HG03066 (cell line): ENCODE data around the gene NUP210.

ENCODE experiments used
- ATAC-seq: cut with Tn5 transposase; IDR thresholded peaks from one replicate; pipeline ENCODE4 v1.9.1; 2021; ENCODE audit warnings: low read depth; ENCODE audit not compliant: unreplicated experiment

The NUP210 gene

DNA sequence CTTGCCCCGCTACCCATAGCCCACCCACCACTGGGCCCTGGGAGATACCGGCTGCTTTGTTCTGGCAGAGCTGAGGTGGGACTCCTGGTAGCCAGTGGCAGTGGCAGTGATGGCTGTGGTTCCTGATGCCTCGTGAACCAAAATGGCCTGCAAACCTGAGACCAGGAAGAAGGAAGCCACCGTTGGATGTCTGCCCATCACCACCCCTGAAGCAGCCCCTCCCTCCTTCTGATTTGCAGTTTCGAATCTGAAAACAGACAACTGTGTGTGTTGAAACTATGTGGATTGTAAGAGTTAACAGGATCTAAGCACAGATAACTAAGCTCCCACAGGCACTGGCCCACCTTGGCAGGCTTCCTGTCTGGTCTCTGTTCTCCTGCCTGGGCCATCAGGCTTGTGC lies 66.6 kb downstream of the NUP210 start:
- no peak for ATAC-seq

DNA sequence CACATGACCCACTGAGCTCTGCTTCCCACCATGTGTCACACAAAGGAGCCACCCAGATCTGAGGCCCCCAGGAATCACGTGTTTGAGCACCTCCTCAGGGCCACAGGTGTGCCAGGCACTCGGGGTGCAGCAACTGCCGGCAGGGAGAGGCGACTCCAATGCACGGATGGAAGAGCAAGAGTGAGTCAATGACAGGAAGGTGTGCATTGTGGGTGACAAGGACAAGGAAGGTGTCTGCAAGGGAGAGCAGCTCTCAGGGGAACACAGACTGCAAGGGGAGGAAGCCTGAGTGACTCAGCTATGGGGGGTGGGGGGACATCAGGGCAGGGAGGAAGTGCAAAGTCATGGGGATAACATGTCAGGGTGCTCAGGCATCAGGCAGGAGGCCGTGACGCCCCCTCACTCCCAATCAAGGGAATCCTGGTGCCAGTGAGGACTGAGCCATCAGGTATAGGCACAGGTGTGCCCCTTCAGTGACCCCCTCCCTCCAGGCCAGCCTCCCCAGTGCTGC lies 67.4 kb downstream of the NUP210 start:
- no peak for ATAC-seq

DNA sequence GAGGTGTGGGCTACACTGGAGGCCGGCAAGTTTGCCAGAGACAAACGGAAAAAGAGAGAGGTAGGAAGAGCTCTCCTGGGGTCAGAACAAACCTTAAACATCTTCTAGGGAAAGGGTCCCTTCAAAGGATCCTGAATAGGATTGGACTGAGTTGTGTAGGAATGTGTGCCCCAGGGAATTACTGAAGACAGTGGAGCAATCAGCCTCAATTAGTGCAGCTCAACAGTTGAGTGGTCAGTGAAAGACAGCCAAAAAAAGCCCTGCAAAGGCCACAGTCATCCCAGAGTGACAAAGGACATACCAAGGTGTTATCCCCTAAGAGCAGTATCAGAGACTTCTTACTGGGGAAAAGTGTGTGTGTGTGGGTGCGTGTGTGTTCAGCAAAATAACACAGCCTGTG lies 70.3 kb downstream of the NUP210 start:
- ATAC-seq, result no peak

DNA sequence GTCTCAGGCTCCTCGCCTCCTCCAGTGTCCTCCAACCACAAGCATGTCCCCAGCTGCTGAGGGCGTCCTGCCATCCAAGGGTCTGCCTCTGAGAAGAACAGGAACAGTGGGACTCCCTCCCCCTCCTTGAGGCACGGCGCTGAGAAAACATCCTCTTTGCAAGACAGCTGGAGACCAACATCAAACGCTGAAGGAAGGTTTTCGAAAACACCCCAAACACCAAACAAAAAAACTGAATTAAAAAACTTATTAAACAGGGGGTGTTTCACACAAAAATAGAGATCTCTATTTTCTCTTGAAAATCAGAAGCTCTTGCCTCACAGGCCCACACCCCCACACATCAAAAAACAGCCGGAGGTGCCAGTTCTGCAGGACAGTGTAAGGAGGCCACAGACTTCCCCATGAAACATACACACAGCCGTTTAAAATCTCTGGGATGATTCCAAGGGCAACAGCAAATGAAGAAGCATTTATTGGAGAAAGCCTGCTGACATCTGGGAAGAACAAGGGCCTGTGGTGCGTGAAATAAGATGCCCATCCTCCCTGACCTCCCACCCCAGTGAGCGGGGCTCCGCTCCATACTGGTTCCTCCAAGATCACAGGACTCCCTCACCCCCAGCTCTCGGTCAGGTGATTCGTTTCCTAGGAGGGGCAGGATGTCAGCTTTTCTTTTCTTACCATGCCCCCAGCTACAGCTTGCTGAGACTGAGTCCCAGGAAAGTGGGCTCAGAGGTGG lies 71.3 kb downstream of the NUP210 start:
- no peak for ATAC-seq

DNA sequence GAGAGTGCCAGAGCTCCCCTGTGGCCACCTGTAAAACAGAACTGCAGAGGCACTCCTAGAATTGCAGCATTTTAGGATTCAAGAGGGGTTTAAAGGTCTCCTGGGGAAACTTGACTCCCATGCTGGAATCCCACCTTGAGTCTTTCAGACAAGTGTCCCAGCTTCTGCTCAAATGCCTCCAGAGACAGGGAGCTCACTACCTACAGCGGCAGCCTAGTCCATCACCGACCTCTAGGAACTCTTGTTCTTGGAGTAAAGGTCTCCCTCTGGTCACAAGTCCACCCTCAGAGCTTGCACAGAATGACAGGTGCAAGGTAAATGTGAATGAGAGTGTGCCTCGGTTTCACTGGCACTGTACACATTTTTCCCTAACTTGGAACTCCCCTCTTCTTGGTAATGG lies 72.0 kb downstream of the NUP210 start:
- no peak for ATAC-seq

DNA sequence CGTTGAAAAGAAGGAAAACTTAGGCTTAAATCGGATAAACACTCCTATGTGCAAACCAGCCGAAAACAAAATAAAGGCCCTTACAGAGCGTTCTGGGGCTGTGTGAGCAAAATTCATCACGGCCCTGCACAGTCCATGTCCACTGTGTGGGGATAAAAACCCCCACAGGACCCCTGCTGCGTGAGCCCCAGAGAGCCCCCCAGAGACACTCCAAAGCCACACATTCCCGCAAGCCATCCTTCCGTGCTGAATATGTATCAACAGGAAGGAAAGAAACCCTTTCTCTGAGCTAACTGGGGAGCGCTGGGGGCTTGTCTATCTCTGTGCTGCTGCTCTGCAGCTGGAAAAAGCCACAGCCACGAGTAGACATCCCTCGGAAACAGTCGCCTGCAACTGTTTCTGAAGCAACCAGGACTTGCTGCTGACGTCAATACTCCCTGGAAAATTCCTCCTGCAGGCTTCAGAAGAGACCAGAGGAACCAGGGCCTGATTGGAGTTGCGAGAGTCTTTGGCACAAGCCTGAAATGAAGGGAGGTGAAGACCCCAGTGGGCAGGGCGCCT lies 72.7 kb downstream of the NUP210 start:
- no peak for ATAC-seq

DNA sequence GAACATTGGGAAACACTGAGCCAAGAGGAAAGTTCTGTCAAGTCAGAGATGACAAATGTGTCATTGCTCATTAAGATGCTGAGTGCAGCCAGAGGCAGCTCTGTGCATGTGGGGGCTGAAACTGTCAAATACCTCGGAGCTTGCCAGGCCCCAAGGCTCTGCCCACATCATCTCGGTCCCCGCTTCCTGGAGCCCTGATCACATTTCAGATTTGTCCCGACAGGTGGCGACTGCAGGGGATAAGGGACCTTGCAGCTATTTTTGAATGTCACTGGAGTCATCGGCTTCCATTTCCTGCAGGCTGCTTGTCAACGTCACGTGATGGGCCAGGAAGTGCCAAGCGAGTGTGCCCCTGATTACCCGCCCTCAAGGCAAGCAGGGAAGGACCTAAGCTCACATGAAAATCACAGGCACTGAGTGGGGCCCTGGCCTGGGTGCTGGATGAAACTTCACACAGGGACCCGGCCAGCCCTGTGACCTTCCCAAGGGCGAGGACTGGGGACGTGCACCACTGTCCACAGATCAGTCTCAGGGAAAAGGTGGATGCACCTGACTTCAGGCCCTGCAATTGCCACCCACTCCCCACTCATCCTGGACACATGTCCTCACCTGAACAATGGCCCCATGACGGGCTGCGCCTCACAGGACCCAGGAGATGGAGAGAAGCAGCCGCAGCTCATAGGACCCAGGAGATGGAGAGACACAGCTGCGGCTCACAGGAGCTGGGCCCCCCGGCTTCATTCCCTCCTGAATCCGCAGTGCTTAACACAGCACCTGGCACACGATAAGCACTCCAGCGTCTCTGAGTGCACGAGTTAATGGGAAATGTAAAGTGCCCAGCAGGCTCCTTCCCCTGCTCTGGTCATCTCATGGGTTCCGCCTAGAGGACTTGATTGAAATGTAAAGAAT lies 73.4 kb downstream of the NUP210 start:
- no peak for ATAC-seq

DNA sequence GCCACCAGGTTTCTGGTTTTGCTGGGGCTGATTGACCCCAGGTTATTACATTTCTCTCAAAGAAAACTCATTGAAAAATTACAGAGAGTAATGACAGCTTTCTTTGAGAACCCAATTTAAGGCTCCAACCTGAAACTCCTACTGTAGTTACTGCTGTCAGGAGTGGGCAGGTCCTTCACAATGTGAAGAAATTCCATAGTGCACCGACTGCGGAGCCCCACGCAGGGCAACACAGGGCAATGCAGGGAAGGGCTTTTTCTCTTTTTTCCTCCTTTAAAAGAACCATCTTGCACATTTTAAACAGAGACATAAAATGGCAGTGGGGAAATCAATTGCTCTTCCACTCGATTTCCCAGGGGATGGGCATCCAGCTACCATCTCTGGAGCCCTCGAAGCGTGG lies 74.3 kb downstream of the NUP210 start:
- no peak for ATAC-seq

DNA sequence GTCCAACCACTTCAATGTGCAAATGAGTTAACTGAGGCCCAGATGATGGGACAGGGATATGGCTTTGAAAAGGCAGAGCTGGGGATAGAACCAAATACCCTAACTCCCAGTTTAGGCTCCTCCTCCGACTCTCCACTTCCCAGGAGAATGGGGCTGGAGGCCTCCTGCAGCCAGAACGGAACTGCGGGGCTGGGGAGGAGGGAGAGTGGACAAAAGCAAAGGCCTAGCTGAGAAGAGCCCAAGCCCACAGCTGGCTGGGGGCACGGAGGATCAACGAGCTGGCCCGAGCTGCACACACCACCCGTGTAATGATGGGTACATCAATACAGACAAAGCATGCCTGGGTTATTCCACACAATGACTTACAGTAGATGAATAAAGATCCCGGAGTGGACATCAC lies 74.8 kb downstream of the NUP210 start:
- no peak for ATAC-seq

DNA sequence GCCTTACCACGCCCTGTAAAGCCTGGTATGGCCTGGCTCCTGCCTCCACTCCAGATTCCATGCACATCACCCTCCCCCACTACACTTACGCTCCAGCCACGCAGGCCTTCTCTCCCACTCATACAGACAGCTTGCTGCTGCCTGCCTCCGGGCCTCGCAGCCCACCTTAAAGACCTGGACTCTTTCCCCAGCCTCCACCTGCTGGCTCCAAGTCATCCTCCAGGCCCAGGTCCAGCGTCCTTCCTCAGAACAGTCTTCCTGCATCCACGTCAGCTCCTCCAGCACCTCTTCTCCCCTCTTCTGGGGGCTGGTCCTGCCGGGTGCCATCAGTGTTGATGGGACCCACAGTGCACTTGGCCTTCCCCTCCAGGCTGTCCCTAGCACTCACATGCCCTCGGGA lies 75.5 kb downstream of the NUP210 start:
- ATAC-seq, result no peak

DNA sequence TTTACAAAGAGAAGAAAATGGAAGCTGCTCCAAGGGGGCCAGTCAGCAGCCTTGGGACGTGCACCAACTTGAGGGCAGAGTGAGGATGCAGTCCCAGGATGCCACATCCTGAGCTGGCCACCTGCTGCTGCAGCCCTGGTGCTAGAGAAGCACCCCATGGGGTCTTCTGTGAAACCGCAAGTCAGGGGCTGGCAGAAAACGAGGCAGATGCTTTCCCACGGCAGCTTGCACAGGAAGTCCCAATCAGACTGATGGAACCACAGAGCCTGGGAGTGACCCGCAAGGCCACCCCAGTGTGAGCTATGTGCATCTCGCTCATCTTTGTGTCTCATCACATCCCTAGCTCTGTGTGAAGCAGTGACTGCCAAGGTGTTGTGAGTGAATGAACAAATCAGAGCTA lies 76.5 kb downstream of the NUP210 start:
- ATAC-seq, result no peak

DNA sequence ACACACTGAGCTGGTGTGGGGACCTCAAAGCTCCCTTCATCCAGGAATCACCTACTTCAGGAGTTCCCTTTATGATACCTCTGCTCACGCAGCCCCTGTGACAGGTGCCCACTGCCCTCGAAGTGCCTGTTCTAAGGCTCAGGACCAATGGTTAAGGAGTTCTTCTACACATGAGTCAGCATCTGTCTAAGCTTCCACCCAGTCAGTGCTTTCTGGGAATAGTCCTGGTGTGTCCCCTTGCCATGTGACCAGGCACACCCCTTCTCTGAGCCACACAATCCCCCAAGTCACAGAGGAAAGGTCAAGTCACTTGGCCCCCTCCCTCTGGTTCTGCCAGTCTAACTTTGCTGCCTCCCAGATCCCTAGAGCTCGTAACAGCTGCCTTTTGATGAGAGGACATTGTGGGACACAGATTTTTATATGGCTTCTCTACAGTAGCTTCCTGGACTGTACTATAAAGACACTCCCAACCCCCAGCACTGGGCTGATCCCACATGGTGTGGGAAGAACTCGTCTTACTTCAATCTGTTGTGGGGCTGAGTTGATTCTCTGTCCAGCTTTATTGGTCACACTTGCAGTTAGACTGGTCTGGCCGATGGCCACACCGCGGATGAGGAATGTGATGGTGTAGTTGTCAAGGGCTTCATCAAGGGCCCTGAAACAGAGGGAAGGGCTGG lies 78.8 kb downstream of the NUP210 start:
- no peak for ATAC-seq

DNA sequence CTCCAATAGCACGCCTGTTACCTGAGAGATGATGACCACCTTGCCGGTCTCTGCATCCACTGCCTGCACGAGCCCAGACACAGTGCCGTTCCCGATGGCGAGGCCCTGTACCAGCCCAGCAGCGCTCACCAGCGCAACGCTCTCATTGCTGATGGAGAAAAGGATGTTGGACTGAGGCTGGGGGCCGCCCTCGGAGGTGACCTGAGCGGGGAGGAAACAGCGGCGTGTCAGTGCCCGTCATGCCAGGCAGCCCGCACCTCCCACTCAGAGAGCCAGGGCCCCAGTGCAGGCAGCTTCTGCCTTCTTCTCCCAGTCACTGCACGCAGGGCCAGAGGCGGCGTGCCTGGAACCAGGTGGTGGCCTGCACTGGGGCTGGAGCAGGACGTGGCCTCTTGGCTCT lies 80.3 kb downstream of the NUP210 start:
- ATAC-seq, result no peak

DNA sequence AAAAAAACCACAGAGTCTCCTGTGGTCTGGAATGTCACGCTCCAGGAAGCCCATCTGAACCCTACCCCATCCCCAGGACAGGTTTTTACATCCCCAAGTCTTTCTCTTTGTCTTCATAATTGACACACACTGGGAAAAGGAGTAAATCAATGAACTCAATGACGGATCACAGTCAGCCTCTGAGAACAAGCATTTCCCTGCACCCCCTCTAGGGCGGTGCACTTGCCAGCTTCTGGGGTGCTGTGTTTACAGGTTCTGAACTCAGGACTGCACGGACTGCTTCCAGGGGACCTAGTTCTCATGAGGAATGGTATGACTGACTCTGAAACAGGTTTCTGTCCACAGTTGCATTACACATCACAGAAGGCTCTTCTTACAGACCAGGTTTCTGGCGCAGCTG lies 81.1 kb downstream of the NUP210 start:
- ATAC-seq, result no peak

DNA sequence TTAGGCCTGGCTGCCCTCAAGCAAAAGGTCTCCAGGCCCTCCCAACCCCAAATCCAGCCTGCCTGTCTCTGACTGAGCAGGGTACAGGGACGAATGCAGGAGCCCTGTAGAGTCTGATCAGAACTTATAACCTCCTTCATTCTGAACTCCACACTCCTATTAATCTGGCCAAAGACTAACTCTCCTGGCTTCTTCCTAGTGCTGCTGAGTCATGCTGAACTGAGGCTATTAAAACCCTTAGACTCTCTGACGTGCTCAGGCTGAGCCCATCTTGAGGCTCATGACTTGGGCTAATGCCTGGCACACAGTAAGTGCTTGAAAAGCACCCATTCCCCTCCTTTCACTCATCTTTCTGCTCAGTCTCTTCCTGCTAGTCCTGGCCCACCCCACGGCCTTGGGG lies 81.9 kb downstream of the NUP210 start:
- no peak for ATAC-seq

DNA sequence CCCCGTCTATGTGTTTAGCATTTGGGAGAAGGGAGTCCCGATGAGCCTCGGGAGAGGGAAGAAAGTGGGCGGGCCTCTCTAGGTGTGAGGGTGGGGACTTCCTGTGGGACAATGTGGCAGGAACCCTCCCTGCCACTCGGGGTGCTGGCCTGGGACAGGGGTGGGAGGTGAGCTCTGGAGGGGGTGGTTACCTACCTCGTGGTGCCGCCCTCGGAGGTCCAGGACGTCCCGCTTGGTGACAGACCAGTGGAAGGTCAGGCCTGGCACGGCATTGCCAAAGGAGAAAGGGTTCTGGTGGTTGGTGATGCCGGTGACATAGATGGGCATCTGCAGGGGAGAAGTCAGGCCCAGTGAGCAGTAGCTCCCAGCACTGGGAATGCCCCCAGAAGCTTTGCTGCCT lies 83.5 kb downstream of the NUP210 start:
- no peak for ATAC-seq

DNA sequence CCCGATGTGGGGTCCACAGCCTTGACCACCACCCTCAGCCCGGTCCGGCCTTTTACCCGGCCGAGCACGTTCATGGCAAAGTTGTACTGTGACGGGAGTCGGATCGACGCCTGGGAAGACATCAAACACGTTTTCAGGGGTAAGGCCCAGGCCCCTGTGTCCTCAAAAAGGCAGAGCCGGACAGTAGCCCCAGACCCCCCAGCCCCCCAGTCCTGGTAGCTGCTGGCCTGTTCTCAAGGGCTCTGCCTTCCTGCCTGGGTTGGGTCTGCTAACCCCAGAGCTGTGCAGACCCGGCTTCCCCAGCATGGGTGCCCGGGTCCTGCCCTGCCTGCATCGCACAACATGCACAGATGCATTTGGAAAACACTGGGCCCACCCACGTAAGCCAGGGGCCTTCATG lies 84.6 kb downstream of the NUP210 start:
- ATAC-seq, result no peak

DNA sequence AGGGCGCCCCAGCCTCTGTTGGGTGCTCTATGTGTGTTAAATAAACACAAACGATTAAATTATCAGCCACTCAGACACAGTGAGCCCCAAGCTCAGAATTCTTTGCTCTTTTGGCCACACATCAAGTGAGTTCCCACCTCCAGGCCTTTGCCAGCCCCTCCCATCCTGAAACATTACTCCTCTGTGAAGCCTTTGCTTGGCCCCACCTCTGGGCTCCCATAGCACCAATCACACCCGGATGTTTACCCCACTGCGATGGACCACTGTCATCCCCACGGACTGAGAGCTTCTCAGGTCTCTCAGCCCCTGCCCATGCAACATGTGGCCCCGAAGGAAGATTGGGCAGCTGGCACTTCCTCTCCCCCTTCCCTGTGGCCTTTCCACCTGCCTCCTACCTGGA lies 85.1 kb downstream of the NUP210 start:
- no peak for ATAC-seq

DNA sequence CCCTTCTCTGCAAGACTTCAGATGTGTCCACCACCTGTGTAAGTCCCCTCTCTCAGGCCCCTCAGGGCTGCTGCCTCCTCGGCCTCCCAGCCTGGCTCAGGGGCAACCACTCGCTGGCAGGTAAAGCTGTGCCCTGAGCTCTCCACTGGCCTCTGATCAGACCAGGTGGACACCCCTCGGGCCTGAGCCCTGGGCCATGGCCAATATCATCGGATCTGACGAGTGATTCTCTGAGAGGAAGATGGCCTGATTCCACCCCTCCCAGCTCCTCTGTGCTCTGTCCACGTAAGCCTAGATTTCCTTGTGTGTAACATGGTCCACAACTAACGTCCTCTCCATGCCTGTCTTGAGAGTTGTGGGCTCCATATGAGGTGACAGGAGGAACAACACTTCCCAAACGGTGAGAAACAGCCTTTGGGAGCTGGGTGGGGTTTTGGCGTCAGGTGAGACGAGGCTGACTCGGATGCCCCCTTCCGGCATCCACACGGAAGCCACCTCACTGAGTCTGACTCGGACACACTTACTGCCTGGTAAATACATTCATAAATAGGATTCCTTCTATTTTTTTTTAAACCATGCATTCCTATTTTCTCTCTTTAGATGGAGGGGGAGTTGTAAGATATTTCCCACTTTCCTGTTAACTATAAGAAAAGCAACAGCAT lies 86.8 kb downstream of the NUP210 start:
- ATAC-seq, result no peak

DNA sequence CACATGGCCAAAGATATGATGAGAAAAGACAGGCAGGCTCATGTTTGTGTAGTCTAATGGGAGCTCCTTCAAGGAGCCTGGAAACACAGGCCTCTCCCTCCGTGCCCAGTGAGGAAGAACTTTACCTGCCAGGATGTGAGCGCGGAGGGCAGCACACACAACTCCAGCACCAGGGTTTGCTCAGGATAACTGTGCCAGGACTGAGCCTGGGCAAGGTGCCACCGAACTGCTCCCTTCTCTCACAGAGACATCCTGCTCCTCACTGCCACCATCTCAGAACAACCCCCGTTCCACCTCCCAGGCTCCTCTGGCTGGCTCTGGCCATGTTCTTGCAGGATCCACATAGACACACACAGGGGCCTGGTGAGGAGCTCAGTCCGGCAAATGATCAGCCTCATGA lies 87.4 kb downstream of the NUP210 start:
- ATAC-seq, result no peak
